Colonic mucosa (tissue), 4 donors: Measurements from ENCODE around the gene CFDP1. TPM values are rescaled to one million over a fixed set of nuclear protein-coding genes. Genes with fewer than 3 reads are reported as not detected.

Source experiments
- DNase-seq: peaks from one replicate; pipeline ENCODE4 v3.0.0-alpha.2; 2020
- H3K27ac ChIP-seq: fragments of 200-600 bp; one replicate; pipeline ENCODE4 v1.8.0; 2021
- H3K27me3 ChIP-seq: fragments of 200-600 bp; one replicate; pipeline ENCODE4 v1.8.0; 2021
- H3K36me3 ChIP-seq: fragments of 200-600 bp; one replicate; pipeline ENCODE4 v1.8.0; 2021
- H3K4me1 ChIP-seq: fragments of 200-600 bp; one replicate; pipeline ENCODE4 v1.8.0; 2021; ENCODE audit warnings: mild to moderate bottlenecking
- H3K4me3 ChIP-seq: fragments of 200-600 bp; one replicate; pipeline ENCODE4 v1.8.0; 2021
- H3K9ac ChIP-seq, 2 donors: one replicate each; pipeline ENCODE4 v1.7.0; 2013; ENCODE audit warnings: control low read depth in 2 of 2, low read depth in 2 of 2, low read length in 2 of 2
- H3K9me3 ChIP-seq: fragments of 200-600 bp; one replicate; pipeline ENCODE4 v1.8.0; 2021
- intact Hi-C: fragments of 100-400 bp; cut with DNase I; formaldehyde crosslinking; loops from one replicate; pipeline ENCODE4 v1.14.1; 2022
- total RNA-seq, 2 donors: library from RNA; stranded (reverse); fragmentation: NEBNext Ultra II Directional in 1 of 2; extraction: Animal tissue kit (Norgen Biotek cat#: 25700) in 1 of 2; gene quantifications; one replicate each; pipeline ENCODE4 v1.2.1, GENCODE V29; 2021
- TF ChIP-seq, protein P1 (sequence below): fragments of 200-600 bp; IDR thresholded peaks from one replicate; pipeline ENCODE4 v1.8.0; 2022; ENCODE audit warnings: antibody characterized with exemption, mild to moderate bottlenecking
- donor health status: healthy.
- donor health status: DM: no; HTN: no; CAD: no.
- donor health status: DM: no; HTN: no; CAD: no.

Gene CFDP1
- total RNA-seq, 2 donors from 2014 or later = 61.6 to 75.8 TPM

DNA sequence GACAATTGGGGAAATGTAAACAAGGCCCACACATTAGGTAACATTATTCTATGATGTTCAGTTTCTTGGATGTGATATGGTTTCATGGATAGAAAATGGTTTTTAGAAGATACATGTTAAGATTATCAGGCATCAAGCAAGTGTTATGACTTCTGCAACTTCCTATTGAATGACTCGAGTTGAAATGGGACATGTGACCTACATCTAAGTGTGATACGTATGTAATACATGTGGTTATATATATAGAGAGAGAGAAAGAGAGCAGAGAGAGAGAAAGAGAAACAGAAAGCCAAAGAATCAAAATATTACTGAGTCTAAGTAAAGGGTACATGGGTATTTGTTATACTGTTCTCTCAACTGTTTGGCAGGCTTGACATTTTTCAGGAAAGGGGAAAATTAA, 29.5 kb upstream of the CFDP1 start:
- no peak for DNase-seq

DNA sequence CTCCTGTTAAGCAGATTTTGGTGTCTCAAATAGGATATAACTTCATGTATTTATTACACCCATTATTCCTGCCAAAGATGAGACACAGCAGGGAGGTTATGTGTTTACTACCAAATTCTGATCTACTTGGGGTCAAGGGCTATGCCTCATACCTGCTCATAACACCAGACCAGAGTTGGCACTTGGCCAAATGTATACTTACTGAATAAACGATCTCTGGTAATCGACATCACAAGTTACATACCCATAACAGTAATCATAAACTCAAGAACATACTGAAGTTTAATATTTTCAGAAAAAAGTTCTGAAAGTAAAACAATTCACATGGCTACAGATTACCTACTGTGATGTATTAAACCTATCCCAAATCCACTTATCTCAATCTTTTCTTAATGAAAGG, 28.3 kb upstream of the CFDP1 start:
- intact Hi-C loops = loop anchor here (5.0 kb wide), 1 partner anchor 96 kb away; the partner anchor contains the start of gene TMEM231
- H3K27ac ChIP-seq = no peak overlapping the region
- H3K27me3 ChIP-seq = no peaks in the 10 kb centered on the region
- peaks cover 26% of the 10 kb centered on the region for H3K4me1 ChIP-seq
- TF ChIP-seq, protein P1, sequence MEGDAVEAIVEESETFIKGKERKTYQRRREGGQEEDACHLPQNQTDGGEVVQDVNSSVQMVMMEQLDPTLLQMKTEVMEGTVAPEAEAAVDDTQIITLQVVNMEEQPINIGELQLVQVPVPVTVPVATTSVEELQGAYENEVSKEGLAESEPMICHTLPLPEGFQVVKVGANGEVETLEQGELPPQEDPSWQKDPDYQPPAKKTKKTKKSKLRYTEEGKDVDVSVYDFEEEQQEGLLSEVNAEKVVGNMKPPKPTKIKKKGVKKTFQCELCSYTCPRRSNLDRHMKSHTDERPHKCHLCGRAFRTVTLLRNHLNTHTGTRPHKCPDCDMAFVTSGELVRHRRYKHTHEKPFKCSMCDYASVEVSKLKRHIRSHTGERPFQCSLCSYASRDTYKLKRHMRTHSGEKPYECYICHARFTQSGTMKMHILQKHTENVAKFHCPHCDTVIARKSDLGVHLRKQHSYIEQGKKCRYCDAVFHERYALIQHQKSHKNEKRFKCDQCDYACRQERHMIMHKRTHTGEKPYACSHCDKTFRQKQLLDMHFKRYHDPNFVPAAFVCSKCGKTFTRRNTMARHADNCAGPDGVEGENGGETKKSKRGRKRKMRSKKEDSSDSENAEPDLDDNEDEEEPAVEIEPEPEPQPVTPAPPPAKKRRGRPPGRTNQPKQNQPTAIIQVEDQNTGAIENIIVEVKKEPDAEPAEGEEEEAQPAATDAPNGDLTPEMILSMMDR = no peak
- H3K4me3 ChIP-seq = no peak overlapping the region
- no peaks in the 10 kb centered on the region for H3K36me3 ChIP-seq
- DNase-seq = no peak
- no peaks in the 10 kb centered on the region for H3K9me3 ChIP-seq
- H3K9ac ChIP-seq = peak overlapping the region in 1 of 2 donors; percentile 55

More for the DNA sequence above, 29.5 kb upstream of the CFDP1 start:
- H3K4me1 ChIP-seq = peaks cover 19% of the 10 kb centered on the region
- intact Hi-C loops = loop anchor here (5.0 kb wide), 1 partner anchor 94 kb away; the partner anchor contains the start of gene TMEM231
- H3K27me3 ChIP-seq = no peaks in the 10 kb centered on the region
- H3K27ac ChIP-seq = no peak overlapping the region
- H3K9me3 ChIP-seq = no peaks in the 10 kb centered on the region
- H3K36me3 ChIP-seq = no peaks in the 10 kb centered on the region
- H3K9ac ChIP-seq = peak overlapping the region; percentile 74 to 93
- peak overlapping the region; percentile 90 for H3K4me3 ChIP-seq
- TF ChIP-seq, protein P1 = no peak

DNA sequence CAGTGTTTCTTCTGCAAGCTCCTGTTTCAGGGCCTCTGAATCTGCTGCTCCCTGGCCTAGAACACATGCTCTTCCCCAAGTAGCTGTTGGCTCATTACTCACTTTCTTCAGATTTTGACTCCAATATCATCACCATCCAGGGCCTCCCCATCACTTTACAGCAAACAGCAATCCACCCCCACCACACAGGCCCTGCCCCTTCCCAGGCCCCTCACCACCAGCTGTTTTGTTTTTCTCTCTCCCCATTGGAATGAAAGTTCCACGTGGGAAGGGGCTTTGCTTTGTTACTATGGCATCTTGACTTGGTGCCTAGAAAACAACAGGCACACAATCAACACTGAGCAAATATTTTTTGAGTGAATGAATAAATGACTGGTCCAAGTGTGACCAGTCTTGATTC, 27.1 kb upstream of the CFDP1 start:
- no peaks in the 10 kb centered on the region for H3K9me3 ChIP-seq
- TF ChIP-seq, protein P1 = no peak
- peaks cover 26% of the 10 kb centered on the region for H3K4me1 ChIP-seq
- H3K4me3 ChIP-seq = no peak overlapping the region
- intact Hi-C loops = loop anchor here (5.0 kb wide), 1 partner anchor 97 kb away; the partner anchor contains the start of gene TMEM231
- no peak for DNase-seq
- no peaks in the 10 kb centered on the region for H3K27me3 ChIP-seq
- H3K9ac ChIP-seq = peak overlapping the region in 1 of 2 donors; percentile 15
- no peak overlapping the region for H3K27ac ChIP-seq
- H3K36me3 ChIP-seq = no peaks in the 10 kb centered on the region

DNA sequence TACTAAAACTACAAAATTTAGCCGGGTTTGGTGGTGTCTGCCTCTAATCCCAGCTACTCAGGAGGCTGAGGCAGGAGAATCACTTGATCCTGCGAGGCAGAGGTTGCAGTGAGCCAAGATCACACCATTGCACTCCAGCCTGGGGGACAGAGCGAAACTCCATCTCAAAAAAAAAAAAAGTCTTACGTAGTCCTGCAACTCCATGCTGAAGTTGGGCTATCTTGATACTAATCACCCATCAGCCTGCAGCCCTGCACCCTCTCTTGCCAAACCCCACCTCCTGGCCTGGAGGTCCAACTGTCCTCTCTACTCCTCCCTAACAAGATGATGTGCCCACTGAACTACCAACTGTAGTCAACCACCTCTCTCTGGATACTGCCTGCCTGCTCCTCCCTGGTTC, 26.4 kb upstream of the CFDP1 start:
- Histone ChIP-seq H3K27me3 (no peaks in the 10 kb centered on the region), H3K27ac (no peak overlapping the region), H3K9me3 (no peaks in the 10 kb centered on the region), H3K9ac (peak overlapping the region in 1 of 2 donors; percentile 12), H3K4me1 (peaks cover 26% of the 10 kb centered on the region), H3K4me3 (no peak overlapping the region), H3K36me3 (no peaks in the 10 kb centered on the region)
- DNase-seq = no peak
- TF ChIP-seq, protein P1 = no peak
- intact Hi-C loops = loop anchor here (5.0 kb wide), 1 partner anchor 98 kb away; the partner anchor contains the start of gene TMEM231

DNA sequence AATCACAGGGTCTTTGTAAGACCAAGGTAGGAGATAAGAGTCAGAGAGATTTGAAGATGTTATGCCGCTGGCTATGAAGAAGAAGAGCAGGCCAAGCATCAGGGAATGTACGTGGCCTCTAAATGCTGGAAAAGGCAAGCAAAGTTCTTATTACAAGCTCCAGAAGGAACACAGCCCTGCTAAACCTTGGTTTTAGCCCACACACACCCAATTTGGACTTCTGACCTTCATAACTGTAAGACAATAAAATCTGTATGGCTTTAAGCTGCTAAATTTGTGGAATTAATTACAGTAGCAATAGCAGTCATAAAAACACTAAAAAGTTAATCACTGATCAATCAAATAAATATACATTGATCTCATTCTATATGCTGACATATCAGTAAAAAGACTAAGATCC, 25.1 kb upstream of the CFDP1 start:
- H3K27ac ChIP-seq = peak overlapping the region; percentile 60
- no peak overlapping the region for H3K4me3 ChIP-seq
- intact Hi-C loops = no loop called here
- no peak for DNase-seq
- no peaks in the 10 kb centered on the region for H3K27me3 ChIP-seq
- H3K9me3 ChIP-seq = no peaks in the 10 kb centered on the region
- TF ChIP-seq, protein P1 = no peak
- peak overlapping the region in 1 of 2 donors; percentile 62 for H3K9ac ChIP-seq
- peaks cover 26% of the 10 kb centered on the region for H3K4me1 ChIP-seq
- no peaks in the 10 kb centered on the region for H3K36me3 ChIP-seq
